HG03342 (cell line): ENCODE results near the gene ZIM2.
"Not testable (repeated sequence)": the region's sequence is repeated elsewhere in the genome, so short reads cannot be mapped to it uniquely, and the experiment has no call there.

ENCODE experiments used
- ATAC-seq: cut with Tn5 transposase; IDR thresholded peaks from one replicate; pipeline ENCODE4 v1.9.1; 2021; ENCODE audit warnings: mild to moderate bottlenecking, moderate library complexity; ENCODE audit not compliant: unreplicated experiment

ZIM2 gene

GRCh38 chr19:56840451-56841192, at the start of gene ZIM2, which contains the start of gene PEG3:
TSS of gene ZIM2 (minus strand) at chr19:56840726. CDS start at chr19:56824277, 16,449 bp downstream.
TSS of gene PEG3 (minus strand) at chr19:56840726. CDS start at chr19:56824655, 16,071 bp downstream.
- ATAC-seq: no peak

GRCh38 chr19:56885173-56885985, 44.9 kb upstream of the ZIM2 start:
- no peak for ATAC-seq

- no peak for ATAC-seq
Measured at GRCh38 chr19:56884441-56884840, 43.9 kb upstream of the ZIM2 start.

- ATAC-seq: no peak
Measured at GRCh38 chr19:56880592-56881190, 40.2 kb upstream of the ZIM2 start.

- ATAC-seq: no peak
Measured at GRCh38 chr19:56877069-56877715, 36.7 kb upstream of the ZIM2 start.

- ATAC-seq: no peak
Measured at GRCh38 chr19:56875717-56876116, 35.2 kb upstream of the ZIM2 start.

- no peak for ATAC-seq
Measured at GRCh38 chr19:56874530-56874929, 34.0 kb upstream of the ZIM2 start.

- ATAC-seq: no peak
Measured at GRCh38 chr19:56873493-56873892, 33.0 kb upstream of the ZIM2 start.

- ATAC-seq: no peak
Measured at GRCh38 chr19:56869886-56870285, 29.4 kb upstream of the ZIM2 start.

GRCh38 chr19:56868446-56868845, 27.9 kb upstream of the ZIM2 start:
- ATAC-seq: no peak

GRCh38 chr19:56866538-56866937, 26.0 kb upstream of the ZIM2 start:
- ATAC-seq: no peak

- ATAC-seq: no peak
Measured at GRCh38 chr19:56864443-56865125, 24.1 kb upstream of the ZIM2 start.

- no peak for ATAC-seq
Measured at GRCh38 chr19:56862741-56863140, 22.2 kb upstream of the ZIM2 start.

GRCh38 chr19:56860409-56860808, 19.9 kb upstream of the ZIM2 start:
- ATAC-seq: not testable (repeated sequence)

GRCh38 chr19:56858026-56858425, 17.5 kb upstream of the ZIM2 start:
- ATAC-seq: no peak

GRCh38 chr19:56856822-56857221, 16.3 kb upstream of the ZIM2 start:
- ATAC-seq: no peak

- not testable (repeated sequence) for ATAC-seq
Measured at GRCh38 chr19:56852361-56852760, 11.8 kb upstream of the ZIM2 start.

GRCh38 chr19:56848166-56848565, 7.6 kb upstream of the ZIM2 start:
- ATAC-seq: no peak

GRCh38 chr19:56842412-56842811, 1.9 kb upstream of the ZIM2 start:
- ATAC-seq: no peak

- no peak for ATAC-seq
Measured at GRCh38 chr19:56841193-56841543, 642 bp upstream of the ZIM2 start.
